NCI-H2107 treated with DMSO at 0.1 percent for 48 hours (cell line): Measurements from ENCODE around the gene SELP.
A peak's percentile ranks its signal among the peaks of the same experiment; 100 is the strongest.

Source experiments
- DNase-seq: peaks from one replicate; lab custom pipeline; 2025; ENCODE audit not compliant: unreplicated experiment; lab: John Stamatoyannopoulos, UW

The SELP gene

DNA sequence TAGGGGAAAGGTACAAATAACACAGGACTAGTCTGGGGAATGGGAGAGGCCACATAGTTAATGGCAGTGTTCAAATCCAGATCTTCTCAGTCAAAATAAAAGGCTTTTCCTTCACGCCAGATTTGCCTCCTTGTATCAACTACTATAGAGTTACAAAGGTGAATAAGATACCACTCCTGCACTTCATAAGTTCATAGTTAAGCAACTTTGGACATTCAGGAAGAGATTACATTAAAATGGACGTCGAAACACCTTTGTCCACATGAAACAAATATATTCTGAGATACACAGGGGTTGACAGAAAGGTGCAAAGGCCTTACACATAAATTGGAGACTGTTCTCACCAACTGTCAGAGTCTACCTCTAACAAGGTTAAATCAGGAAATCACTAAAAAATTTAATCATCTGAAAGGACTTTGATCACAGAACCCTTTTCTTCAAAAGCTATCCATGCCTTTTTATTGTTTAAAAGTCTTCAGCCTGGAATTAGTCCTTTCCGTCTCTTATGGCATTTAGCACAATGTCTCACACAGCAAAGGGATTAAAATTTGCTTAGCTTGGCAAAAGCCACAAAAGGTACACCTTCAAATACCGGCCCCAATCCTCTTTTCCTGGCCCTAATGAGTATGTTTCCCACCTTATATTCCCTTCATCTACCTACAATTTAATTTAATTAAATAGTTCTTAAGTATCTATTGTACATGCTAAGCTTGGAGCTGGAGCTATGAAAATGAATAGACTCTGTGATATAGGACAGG, 51.8 kb downstream of the SELP start:
- no peak for DNase-seq

- DNase-seq = no peak
These were observed 53.0 kb downstream of the SELP start for GRCh38 chr1:169576935-169577331.

DNA sequence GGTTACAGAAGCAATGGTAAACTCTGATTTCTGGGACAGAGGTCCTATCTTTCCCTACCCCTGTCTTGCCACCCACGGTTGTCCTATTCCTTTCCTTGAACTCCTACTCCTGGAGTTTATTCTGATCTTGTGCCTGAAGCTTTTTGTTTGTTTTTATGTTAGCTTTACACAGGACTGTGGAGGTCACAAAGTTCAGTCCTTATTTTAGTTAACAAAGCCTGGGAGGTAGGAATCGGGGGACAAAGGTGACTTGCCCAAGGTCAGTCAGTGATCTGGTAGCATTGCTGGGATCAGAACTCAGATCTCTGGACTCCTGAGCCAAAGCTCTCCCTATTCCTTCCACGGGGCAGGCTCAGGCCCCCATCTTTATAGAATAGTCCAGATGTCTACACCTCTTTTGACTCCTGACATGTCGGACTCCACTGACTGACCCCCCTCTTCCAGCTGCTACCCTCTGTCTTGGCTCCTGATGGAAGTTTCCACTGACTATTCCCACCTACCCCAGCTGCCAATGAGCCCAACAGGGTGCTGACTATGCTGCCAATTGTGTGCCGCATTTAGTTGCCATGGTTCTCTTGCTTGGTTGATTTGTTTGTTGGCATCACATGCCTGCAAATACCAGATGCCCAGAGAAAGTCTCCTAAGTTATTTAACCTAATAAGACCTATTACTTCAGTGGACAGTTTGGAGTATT, 53.5 kb downstream of the SELP start:
- DNase-seq = no peak

DNA sequence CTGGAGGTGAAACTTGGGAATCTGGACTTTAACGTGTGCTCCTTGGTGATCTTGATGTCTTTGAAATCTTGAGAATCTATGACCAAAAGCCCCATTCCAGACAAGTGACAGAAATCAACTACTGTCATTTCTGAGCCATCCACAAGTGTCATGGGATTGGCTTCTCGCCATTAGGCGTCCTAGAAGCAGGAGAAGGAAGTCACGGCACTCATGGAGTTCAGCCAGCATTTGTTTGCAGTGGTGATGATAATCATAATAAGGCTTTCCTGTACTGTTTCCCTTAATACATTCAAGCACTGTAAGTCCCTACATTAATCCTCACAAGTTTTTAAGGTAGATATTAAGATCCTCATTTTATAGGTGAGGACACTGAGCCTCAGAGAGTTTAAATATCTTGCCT, 55.6 kb downstream of the SELP start:
- no peak for DNase-seq

- DNase-seq = no peak
These were observed 57.7 kb downstream of the SELP start for GRCh38 chr1:169572187-169572586.

DNA sequence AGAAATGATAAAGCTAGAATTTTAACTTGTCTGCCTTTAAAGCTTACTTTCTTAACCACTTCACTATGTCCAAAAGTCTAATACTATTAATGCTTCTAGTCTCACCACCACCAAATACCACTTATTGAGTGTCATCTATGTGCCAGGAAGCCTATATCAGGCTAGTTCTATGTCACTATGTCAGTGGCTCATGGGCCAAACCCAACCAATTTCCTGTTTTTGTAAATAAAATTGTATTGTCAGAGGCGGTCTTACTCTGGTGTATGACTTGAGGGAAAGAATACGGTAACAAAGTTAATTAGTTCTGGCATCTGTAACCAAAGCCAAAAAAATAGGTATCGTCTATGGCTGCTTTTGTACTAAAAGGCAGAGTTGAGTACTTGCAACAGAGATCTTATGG, 58.5 kb downstream of the SELP start:
- no peak for DNase-seq

DNA sequence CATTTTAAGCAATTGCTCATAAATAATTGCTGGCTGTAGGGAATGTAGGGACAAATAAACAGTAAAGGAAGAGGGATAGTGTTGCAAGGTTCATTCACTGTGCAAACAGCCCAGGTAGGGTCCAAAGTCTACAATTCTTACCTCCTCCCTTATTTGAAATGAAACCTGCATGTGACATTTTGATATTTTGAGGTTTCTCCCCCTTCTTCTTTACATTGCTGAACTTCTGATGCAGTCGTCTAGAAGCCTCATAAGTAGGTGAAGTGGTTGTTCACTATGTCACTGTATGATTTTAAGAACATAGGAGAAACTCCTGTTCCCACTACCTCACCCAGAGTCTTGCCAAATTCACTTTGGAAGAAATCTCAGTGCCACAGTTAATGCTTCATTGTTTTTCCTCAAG, 59.8 kb downstream of the SELP start:
- no peak for DNase-seq

DNA sequence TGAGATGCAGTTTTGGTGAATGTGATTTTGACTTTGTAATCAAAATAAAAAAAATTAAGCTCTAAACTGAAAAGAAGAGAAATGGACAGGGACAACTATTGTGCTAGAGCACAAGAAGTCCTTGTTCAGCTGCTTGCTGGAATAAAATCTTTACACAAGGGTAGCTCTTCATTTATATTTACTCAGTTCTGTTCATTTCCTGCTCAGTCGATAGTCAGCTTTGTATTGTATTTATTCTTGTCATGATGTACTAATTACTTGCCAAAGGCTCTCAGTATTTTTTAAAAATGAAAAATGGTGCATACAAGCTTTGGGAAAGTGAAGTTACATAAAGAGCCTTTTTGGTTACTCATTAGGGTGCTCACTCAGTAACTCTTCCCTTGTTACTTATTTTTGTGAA, 61.4 kb downstream of the SELP start:
- DNase-seq = no peak

GRCh38 chr1:169565335-169566271, 64.3 kb downstream of the SELP start:
- no peak for DNase-seq

GRCh38 chr1:169563650-169564049, 66.3 kb downstream of the SELP start:
- DNase-seq = no peak

DNA sequence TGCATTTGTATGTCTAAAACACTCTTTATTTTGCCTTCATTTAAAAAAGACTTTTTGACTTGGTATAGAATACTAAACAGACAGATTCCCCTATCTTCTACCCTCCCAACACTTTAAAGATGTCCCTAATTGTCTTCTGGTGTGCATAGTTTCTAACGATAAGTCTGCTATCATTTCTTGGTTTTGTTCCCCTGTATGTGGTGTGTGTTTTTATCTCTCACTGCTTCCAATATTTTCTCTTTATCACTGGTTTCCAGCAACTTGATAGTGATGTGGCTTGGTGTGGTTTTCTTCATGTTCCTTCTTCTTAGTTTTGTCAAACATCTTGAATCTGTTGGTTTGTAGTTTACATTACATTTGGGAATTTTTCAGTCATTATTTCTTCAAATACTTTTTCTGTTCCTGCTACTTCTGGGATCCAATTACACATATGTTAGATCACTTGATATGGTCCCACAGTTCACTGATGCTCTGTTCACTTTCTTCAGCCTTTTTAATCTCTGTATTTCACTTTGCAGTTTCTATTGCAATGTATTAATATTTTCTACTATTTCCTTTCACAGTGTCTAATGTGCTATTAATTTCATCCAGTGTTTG, 66.8 kb downstream of the SELP start:
- no peak for DNase-seq

DNA sequence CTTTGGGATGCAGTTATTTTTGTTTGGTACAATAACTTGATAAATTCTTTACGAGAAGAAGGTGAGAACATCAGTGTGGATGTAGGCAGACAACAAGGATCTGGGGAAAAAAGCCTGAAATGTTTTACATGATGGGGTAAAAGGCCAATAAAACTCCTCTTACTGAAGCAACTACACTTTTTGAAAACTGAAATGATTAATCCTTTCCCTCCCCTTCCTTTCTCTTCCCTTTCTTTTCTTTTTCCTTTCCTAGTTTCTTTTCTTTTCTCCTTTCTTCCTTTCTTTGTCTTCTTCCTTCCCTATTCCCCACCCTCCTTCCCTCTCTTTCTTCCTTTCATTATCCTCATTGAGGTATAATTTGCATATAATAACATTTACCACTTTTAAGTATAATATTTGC, 68.2 kb downstream of the SELP start:
- no peak for DNase-seq

GRCh38 chr1:169557131-169557530, 72.8 kb downstream of the SELP start:
- no peak for DNase-seq

DNA sequence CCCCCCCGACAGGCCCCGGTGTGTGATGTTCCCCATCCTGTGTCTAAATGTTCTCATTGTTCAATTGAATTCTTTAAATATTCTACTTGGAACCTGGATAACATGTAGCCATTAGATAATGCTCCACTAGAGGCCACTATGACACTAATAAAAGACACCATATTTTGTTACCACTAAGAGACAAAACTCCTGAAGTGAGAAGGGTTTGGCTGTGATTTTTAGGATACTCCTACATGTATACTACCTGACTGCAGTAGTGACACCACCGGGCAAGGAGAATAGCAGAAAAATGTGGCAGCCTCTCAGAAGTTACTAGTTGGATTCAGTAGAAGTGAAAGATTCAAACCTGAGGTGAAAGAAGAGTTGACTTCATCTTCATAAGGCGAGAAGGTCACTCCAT, 79.6 kb downstream of the SELP start:
- DNase-seq = peak; percentile 59

DNA sequence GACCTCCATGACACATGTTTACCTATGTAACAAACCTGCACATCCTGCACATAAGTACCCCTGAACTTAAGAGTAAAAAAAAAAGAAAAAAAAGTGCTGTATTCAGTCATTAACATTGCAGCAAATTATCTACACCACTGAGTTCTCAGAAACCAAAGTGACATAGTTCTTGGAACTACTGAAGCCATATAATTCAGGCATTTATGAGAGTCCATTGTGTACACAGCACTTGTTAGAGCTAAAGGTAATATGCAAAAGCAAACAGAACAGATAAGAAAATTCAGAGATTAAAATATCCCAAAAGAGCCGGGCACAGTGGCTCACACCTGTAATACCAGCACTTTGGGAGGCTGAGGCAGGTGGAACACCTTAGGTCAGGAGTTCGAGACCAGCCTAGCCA, 81.6 kb downstream of the SELP start:
- no peak for DNase-seq

DNA sequence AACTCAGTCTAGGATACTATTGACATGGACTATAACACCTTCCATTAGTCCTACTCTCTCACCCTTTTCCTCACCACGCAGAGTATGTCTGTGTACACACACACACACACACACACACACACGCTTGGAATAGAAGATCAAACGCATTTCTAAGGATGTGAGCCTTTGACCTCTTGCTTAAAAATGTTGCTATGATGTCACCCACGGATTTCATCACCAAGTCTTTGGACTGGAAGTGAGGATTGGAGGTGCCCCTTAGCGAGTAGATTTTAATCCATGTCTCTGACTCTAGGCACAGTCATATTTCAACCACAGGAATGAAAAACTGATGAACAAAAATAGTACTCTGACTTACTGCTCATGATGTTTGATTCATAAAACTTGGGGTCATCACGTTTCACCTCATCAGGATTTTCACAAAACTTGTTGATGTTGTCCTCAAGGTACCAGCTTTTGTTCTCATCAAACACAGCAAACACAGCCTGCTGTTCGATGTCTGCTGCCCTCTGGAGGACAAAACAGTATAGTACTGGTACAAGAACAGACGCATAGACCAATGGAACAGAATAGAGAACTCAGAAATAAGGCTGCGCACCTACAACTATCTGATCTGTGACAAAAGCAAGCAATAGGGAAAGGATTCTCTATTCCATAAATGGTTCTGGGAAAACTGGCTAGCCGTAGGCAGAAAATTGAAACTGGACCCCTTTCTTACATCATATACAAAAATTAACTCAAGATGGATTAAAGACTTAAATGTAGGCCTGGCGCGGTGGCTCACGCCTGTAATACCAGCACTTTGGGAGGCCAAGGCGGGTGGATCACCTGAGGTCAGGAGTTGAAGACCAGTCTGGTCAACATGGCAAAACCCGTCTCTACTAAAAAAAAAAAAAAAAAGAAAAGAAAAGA, 83.6 kb downstream of the SELP start:
- DNase-seq = peak; percentile 66

DNA sequence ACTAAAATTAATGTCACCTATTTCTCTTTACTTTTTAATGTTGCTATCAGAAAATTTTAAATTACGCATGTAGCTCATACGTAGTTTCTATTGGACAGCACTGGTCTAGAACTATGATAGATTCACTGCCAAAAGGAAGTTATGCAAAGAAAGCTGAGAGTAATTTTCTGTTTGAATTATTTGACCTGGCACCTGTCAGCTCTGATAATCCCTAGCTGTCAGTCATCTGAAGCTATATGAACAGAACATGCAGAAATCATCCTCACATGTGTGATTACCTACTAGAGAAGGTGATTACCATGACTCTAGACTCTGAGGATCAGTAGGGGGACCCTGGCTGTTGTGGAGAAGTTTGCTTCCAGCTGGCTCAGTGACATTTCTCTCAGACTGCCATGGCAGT, 84.5 kb downstream of the SELP start:
- DNase-seq = no peak

- DNase-seq = no peak
These were observed 90.7 kb downstream of the SELP start for GRCh38 chr1:169538998-169539871.
